ENCODE data around the gene LYZL6.
"Not testable (repeated sequence)": the region's sequence is repeated elsewhere in the genome, so short reads cannot be mapped to it uniquely, and the experiment has no call there.

LYZL6 gene

GRCh38 chr17:35944151-35944550 lies 638 bp upstream of the LYZL6 start:
- no peak for DNase-seq

GRCh38 chr17:35942588-35943186 lies 826 bp downstream of the LYZL6 start:
- DNase-seq: no peak

- DNase-seq: not testable (repeated sequence)
Measured at GRCh38 chr17:35938492-35938891, 5.0 kb downstream of the LYZL6 start.

GRCh38 chr17:35936063-35936462 lies 7.5 kb downstream of the LYZL6 start:
- DNase-seq: no peak

- DNase-seq: no peak
Measured at GRCh38 chr17:35934760-35935159, 8.8 kb downstream of the LYZL6 start.

- DNase-seq: no peak
Measured at GRCh38 chr17:35932586-35932985, 10.9 kb downstream of the LYZL6 start.

- no peak for DNase-seq
Measured at GRCh38 chr17:35931794-35932425, 11.6 kb downstream of the LYZL6 start.

GRCh38 chr17:35930211-35931065 lies 13.1 kb downstream of the LYZL6 start, which contains the start of gene RDM1:
RDM1 (minus strand) TSS chr17:35930773; CDS start chr17:35930727, 46 bp downstream.
- DNase-seq: peak; percentile 77

- DNase-seq: no peak
Measured at GRCh38 chr17:35927714-35928113, 15.8 kb downstream of the LYZL6 start.

GRCh38 chr17:35923609-35924114 lies 19.9 kb downstream of the LYZL6 start:
- no peak for DNase-seq

GRCh38 chr17:35920229-35920628 lies 23.3 kb downstream of the LYZL6 start:
- no peak for DNase-seq

GRCh38 chr17:35918665-35919064 lies 24.8 kb downstream of the LYZL6 start:
- DNase-seq: no peak

GRCh38 chr17:35917519-35918213 lies 25.8 kb downstream of the LYZL6 start:
- DNase-seq: no peak

GRCh38 chr17:35915153-35915964 lies 28.2 kb downstream of the LYZL6 start:
- DNase-seq: no peak

- no peak for DNase-seq
Measured at GRCh38 chr17:35914354-35914753, 29.2 kb downstream of the LYZL6 start.

GRCh38 chr17:35913609-35914008 lies 29.9 kb downstream of the LYZL6 start:
- no peak for DNase-seq

GRCh38 chr17:35912942-35913341 lies 30.6 kb downstream of the LYZL6 start:
- DNase-seq: no peak

GRCh38 chr17:35912339-35912912 lies 31.1 kb downstream of the LYZL6 start:
- DNase-seq: no peak

- DNase-seq: no peak
Measured at GRCh38 chr17:35909408-35909807, 34.1 kb downstream of the LYZL6 start.

- no peak for DNase-seq
Measured at GRCh38 chr17:35907691-35908090, 35.8 kb downstream of the LYZL6 start.

- DNase-seq: no peak
Measured at GRCh38 chr17:35906926-35907637, 36.4 kb downstream of the LYZL6 start.
